Upper lobe of left lung (tissue), 4 donors: ENCODE data around the gene AGAP1.

ENCODE experiments used
- POLR2AphosphoS5 ChIP-seq, 2 donors: sonication (generic); formaldehyde crosslinking; IDR thresholded peaks; one replicate each; pipeline ENCODE4 v1.5.1; 2017; ENCODE audit warnings: antibody characterized with exemption in 2 of 2
- TF ChIP-seq, protein P1 (sequence below), 6 experiments: fragments of 450-650 bp in 4 of 6; fragments of 200-600 bp in 2 of 6; sonication (generic) in 2 of 6; IDR thresholded peaks; one replicate each; pipeline ENCODE4 v1.5.1; 2016 to 2019; ENCODE audit warnings: antibody characterized with exemption in 6 of 6

DNA sequence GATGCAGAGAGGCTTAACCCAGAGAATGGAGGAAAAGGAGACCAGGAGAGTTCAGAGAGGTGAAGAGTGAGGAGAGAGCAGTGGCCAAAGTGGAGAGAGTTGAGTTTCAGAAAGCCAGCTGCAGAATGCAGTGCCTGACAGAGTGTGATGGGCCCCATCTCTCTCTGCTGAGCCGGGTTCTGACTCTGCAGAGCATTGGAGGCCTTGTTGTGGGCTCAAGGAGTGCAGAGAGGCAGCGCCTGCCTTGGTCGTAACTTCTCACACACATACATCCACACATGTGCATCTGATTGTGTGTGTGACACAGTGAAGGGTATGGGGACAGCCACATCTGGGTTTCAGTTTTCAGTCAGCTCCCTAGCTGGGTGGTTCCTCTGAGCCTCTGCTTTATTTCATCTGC, 58.8 kb downstream of the AGAP1 start:
- TF ChIP-seq, protein P1, sequence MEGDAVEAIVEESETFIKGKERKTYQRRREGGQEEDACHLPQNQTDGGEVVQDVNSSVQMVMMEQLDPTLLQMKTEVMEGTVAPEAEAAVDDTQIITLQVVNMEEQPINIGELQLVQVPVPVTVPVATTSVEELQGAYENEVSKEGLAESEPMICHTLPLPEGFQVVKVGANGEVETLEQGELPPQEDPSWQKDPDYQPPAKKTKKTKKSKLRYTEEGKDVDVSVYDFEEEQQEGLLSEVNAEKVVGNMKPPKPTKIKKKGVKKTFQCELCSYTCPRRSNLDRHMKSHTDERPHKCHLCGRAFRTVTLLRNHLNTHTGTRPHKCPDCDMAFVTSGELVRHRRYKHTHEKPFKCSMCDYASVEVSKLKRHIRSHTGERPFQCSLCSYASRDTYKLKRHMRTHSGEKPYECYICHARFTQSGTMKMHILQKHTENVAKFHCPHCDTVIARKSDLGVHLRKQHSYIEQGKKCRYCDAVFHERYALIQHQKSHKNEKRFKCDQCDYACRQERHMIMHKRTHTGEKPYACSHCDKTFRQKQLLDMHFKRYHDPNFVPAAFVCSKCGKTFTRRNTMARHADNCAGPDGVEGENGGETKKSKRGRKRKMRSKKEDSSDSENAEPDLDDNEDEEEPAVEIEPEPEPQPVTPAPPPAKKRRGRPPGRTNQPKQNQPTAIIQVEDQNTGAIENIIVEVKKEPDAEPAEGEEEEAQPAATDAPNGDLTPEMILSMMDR (IDR thresholded peaks at IDR 0.05): no peak
- no peak for TF ChIP-seq POLR2AphosphoS5 (IDR thresholded peaks at IDR 0.05)
